OCI-LY3 (cell line): ENCODE results near the gene MTMR10.

ENCODE experiments used
- H2AFZ ChIP-seq: fragments of 200-600, 300-600 bp; shearing (Covaris generic); 2 replicates; pipeline ENCODE4 v1.6.0; 2014; ENCODE audit warnings: antibody characterized with exemption, low read depth, low read length
- H3K27ac ChIP-seq: fragments of 200-600, 300-600 bp; sonication (generic); 2 replicates; pipeline ENCODE4 v1.5.1; 2014; ENCODE audit warnings: mild to moderate bottlenecking, low read length, moderate library complexity, mixed read lengths
- H3K27me3 ChIP-seq: fragments of 200-600, 300-600 bp; sonication (generic); 2 replicates; pipeline ENCODE4 v1.6.1; 2014; ENCODE audit warnings: low read depth, low read length, mixed read lengths
- H3K36me3 ChIP-seq: fragments of 200-600, 300-600 bp; sonication (generic); replicated peaks from 2 replicates; pipeline ENCODE3; 2014; ENCODE audit warnings: low read depth, low read length, mixed read lengths
- H3K4me1 ChIP-seq: fragments of 300-600, 200-600 bp; sonication (generic); 2 replicates; pipeline ENCODE4 v1.6.1; 2014; ENCODE audit warnings: low read length, mixed read lengths
- H3K4me2 ChIP-seq: fragments of 200-600, 300-600 bp; sonication (generic); 2 replicates; pipeline ENCODE4 v1.6.1; 2014; ENCODE audit warnings: low read length, mixed read lengths
- H3K4me3 ChIP-seq: fragments of 300-600, 200-600 bp; sonication (generic); 2 replicates; pipeline ENCODE4 v1.5.1; 2014; ENCODE audit warnings: antibody characterized with exemption, mild to moderate bottlenecking, low read length, moderate library complexity
- H3K79me2 ChIP-seq: fragments of 300-600, 200-600 bp; shearing (Covaris generic); 2 replicates; pipeline ENCODE4 v1.6.1; 2014; ENCODE audit warnings: mild to moderate bottlenecking, low read length, mixed read lengths
- H3K9ac ChIP-seq: fragments of 300-600, 200-600 bp; shearing (Covaris generic); 2 replicates; pipeline ENCODE4 v1.6.0; 2014; ENCODE audit warnings: mild to moderate bottlenecking, low read length, moderate library complexity
- H3K9me3 ChIP-seq: fragments of 200-600, 300-600 bp; shearing (Covaris generic); 2 replicates; pipeline ENCODE4 v1.6.1; 2014; ENCODE audit warnings: low read length, mixed read lengths; ENCODE audit not compliant: insufficient read depth
- H4K20me1 ChIP-seq: fragments of 200-600, 300-600 bp; sonication (generic); 2 replicates; pipeline ENCODE4 v1.6.1; 2016; ENCODE audit warnings: low read length, mixed read lengths; ENCODE audit not compliant: insufficient read depth
- EZH2phosphoT487 ChIP-seq: fragments of 200-600 bp; shearing (Covaris generic); IDR thresholded peaks from 2 replicates; pipeline ENCODE4 v1.6.1; 2018; ENCODE audit warnings: antibody characterized with exemption, mixed run types, low read depth
- TF ChIP-seq, protein P1 (sequence below): fragments of 200-600, 300-600 bp; sonication (generic); IDR thresholded peaks from 2 replicates; pipeline ENCODE4 v1.5.1; 2014; ENCODE audit warnings: antibody characterized with exemption, low read length, low read depth

Gene MTMR10

DNA sequence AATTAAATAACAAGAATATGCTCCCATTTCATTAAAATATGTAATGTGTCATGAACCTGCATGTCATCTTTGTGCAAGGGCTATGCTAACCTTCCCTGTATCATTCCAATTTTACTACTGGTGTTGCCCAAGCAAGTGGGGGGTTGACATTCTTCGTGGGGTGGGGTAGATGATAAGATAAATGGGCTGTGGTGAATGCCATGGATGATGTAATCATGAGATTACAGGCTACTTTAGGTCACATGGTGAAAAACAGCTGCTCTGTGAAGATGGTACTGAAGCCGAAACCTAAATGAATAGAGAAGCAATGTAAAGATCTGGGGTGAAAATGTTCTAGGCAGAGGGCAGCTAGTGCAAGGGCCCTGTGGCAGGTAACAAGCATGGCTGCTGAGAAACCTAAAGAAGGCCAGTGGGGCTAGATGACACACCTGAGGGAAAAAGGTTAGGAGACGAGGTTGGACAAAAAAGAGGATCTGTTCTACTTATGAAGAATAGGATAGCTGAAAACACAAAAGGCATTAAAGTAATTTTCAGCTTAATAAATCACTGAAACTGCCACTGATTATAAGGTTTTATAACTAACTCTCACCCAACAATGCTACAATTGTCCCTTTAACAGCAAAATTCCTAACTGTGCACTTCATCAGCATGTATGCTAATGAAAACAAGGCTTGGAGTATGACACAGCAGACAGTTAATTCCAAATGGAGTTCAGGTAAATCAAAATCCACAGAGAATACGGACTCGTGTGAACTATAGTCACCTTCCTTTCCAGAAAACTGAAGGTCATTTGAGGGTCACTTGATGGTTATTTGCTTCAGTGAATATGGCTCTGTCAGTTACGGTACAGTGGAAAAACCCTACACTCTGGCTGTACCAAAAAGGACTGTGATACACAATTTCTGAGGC is 35.0 kb downstream of the MTMR10 start:
- Histone ChIP-seq H3K27me3 (no peaks in the 10 kb centered on the region), H3K4me1 (peaks cover 18% of the 10 kb centered on the region), H2AFZ (no peak overlapping the region), H3K4me2 (no peak overlapping the region), H3K4me3 (no peak overlapping the region), H4K20me1 (no peaks in the 10 kb centered on the region), H3K9me3 (no peaks in the 10 kb centered on the region), H3K27ac (no peak overlapping the region), H3K36me3 (peaks cover 72% of the 10 kb centered on the region), H3K9ac (no peak overlapping the region), H3K79me2 (no peaks in the 10 kb centered on the region)
- TF ChIP-seq EZH2phosphoT487, result no peak

DNA sequence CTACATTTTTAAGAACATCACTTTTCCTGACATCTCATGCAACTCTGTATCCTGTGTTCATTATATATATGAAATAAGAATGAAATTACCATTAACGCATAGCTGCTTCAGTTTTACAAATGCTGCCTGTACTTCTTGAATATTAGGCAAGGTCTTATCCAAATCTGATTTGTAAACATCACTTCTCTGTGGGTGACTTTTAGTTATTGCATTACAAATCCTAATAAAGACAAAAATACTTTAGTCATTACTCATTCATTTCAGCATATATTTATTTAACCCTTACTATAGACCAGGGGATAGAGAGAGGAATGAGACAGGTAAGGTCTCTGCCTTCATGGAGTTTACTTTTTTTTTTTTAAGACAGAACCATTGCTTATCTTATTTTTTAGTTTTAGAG is 36.8 kb downstream of the MTMR10 start:
- H3K4me1 ChIP-seq, result peaks cover 18% of the 10 kb centered on the region
- no peak overlapping the region for H3K9ac ChIP-seq
- H2AFZ ChIP-seq, result no peak overlapping the region
- no peaks in the 10 kb centered on the region for H3K9me3 ChIP-seq
- no peak overlapping the region for H3K27ac ChIP-seq
- no peaks in the 10 kb centered on the region for H3K27me3 ChIP-seq
- H3K4me2 ChIP-seq, result no peak overlapping the region
- H3K4me3 ChIP-seq, result no peak overlapping the region
- H3K36me3 ChIP-seq, result peaks cover 78% of the 10 kb centered on the region
- TF ChIP-seq, protein P1, sequence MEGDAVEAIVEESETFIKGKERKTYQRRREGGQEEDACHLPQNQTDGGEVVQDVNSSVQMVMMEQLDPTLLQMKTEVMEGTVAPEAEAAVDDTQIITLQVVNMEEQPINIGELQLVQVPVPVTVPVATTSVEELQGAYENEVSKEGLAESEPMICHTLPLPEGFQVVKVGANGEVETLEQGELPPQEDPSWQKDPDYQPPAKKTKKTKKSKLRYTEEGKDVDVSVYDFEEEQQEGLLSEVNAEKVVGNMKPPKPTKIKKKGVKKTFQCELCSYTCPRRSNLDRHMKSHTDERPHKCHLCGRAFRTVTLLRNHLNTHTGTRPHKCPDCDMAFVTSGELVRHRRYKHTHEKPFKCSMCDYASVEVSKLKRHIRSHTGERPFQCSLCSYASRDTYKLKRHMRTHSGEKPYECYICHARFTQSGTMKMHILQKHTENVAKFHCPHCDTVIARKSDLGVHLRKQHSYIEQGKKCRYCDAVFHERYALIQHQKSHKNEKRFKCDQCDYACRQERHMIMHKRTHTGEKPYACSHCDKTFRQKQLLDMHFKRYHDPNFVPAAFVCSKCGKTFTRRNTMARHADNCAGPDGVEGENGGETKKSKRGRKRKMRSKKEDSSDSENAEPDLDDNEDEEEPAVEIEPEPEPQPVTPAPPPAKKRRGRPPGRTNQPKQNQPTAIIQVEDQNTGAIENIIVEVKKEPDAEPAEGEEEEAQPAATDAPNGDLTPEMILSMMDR, result no peak
- TF ChIP-seq EZH2phosphoT487, result no peak
- no peaks in the 10 kb centered on the region for H4K20me1 ChIP-seq
- no peaks in the 10 kb centered on the region for H3K79me2 ChIP-seq

- Histone ChIP-seq H3K27me3 (no peaks in the 10 kb centered on the region), H3K9me3 (no peaks in the 10 kb centered on the region), H3K9ac (no peak overlapping the region), H3K4me2 (no peak overlapping the region), H3K79me2 (no peaks in the 10 kb centered on the region), H4K20me1 (no peaks in the 10 kb centered on the region), H3K4me3 (no peak overlapping the region), H3K36me3 (peaks cover 78% of the 10 kb centered on the region), H2AFZ (no peak overlapping the region), H3K4me1 (peaks cover 18% of the 10 kb centered on the region), H3K27ac (no peak overlapping the region)
- TF ChIP-seq, protein P1, result no peak
- no peak for TF ChIP-seq EZH2phosphoT487
Measured at GRCh38 chr15:30953731-30954378, 37.6 kb downstream of the MTMR10 start.

DNA sequence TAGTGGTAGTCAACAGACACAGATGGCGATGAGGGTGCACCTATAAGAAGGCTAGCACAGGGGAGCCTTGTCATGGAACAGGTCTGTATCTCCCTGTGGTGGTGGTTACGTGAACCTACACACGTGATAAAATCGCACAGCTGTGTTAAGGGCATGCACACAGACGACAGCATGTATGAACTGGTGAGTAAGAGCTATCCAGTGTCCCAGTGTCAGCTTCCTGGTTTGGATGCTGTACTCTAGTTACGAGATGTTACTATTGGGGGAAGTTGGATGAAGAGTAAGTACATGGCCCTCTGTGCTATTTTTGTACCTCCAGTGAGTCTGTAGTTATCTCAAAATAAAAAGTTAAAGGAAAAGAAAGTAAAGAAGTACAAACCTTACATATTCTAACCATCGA is 38.2 kb downstream of the MTMR10 start:
- Histone ChIP-seq H3K27ac (no peak overlapping the region), H3K4me2 (no peak overlapping the region), H3K36me3 (peaks cover 78% of the 10 kb centered on the region), H3K4me3 (no peak overlapping the region), H3K9ac (no peak overlapping the region), H3K4me1 (peaks cover 15% of the 10 kb centered on the region), H3K9me3 (no peaks in the 10 kb centered on the region), H3K27me3 (no peaks in the 10 kb centered on the region), H2AFZ (no peak overlapping the region), H3K79me2 (no peaks in the 10 kb centered on the region), H4K20me1 (no peaks in the 10 kb centered on the region)
- no peak for TF ChIP-seq EZH2phosphoT487
- TF ChIP-seq, protein P1, result no peak
